ENCODE results near the gene ZNF778. TPM values are rescaled to one million over a fixed set of nuclear protein-coding genes. Genes with fewer than 3 reads are reported as not detected.

The ZNF778 gene
- total RNA-seq, 1 experiment from 2014 or later, result 16.4 TPM

DNA sequence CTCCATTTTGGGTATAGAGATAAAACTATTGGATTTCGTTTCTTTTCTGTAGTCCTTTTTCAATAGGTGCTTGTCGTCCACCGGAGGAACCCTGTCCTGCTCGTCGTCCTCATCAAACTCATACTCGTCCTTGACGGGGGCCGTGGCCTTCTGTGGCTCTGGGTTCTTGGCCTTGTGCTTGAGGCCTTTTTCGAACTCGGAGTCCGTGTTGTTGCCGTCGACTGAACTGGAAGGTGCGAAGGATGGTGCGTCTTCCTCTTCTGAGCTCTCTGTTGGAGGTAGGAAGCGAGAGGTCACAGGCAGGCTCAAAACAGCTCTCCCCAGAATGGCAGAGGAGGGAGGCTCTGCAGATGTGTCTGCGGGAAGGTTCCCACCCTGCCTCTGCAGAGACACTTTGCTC lies 67.9 kb downstream of the ZNF778 start:
- H4K8ac ChIP-seq (replicated peaks; ENCODE audit: insufficient read length, low read depth, low read length), result no peak overlapping the region
- H3K27ac Mint-ChIP-seq, result peak overlapping the region in 1 of 3 experiments; percentile 68; a peak in 1 of 7 replicates

More for the DNA sequence above, 67.9 kb downstream of the ZNF778 start:
- Histone ChIP-seq H3K9ac (ENCODE audit: extremely low read depth, insufficient read length, low read length) (no peak overlapping the region), H3K4me1 (ENCODE audit: insufficient read depth, low read length) (no peaks in the 10 kb centered on the region; the same call in 1 of the 2 replicates), H2BK15ac (ENCODE audit: low read depth, low read length) (no peak overlapping the region), H3K18ac (ENCODE audit: insufficient read length, low read depth, low read length) (no peak overlapping the region), H3K4ac (ENCODE audit: low read depth, low read length) (no peak overlapping the region), H4K5ac (ENCODE audit: insufficient read length, low read depth, low read length) (no peak overlapping the region), H3K79me1 (ENCODE audit: insufficient read depth, low read depth, low read length, poor library complexity, severe bottlenecking) (peaks cover 6% of the 10 kb centered on the region), H3K56ac (ENCODE audit: insufficient read length, low read depth, low read length) (no peak overlapping the region), H2BK20ac (ENCODE audit: low read depth, low read length, poor library complexity, severe bottlenecking) (no peak overlapping the region), H3K23ac (ENCODE audit: insufficient read length, low read depth, low read length) (no peak overlapping the region), H3K14ac (ENCODE audit: insufficient read depth, low read length) (no peak overlapping the region), H2AFZ (ENCODE audit: low read length) (no peak overlapping the region), H3T11ph (ENCODE audit: low read length) (no peak overlapping the region), H3K27me3 (ENCODE audit: insufficient read depth, low read length) (no peaks in the 10 kb centered on the region), H2BK5ac (ENCODE audit: insufficient read length, low read length) (no peak overlapping the region), H3K27ac (ENCODE audit: insufficient read length, low read depth, low read length) (no peak overlapping the region), H3K79me2 (ENCODE audit: insufficient read depth, low read length) (no peaks in the 10 kb centered on the region; the same call in 1 of the 2 replicates), H4K20me1 (ENCODE audit: control insufficient read depth, insufficient read depth, insufficient read length) (no peaks in the 10 kb centered on the region), H3K23me2 (ENCODE audit: insufficient read length, low read depth, low read length, poor library complexity, severe bottlenecking) (no peaks in the 10 kb centered on the region), H2AK5ac (ENCODE audit: insufficient read length, low read length) (no peak overlapping the region), H2BK12ac (ENCODE audit: insufficient read length, low read depth, low read length) (no peak overlapping the region), H3K4me2 (ENCODE audit: insufficient read depth, insufficient read length, low read length) (no peak overlapping the region), H2BK120ac (ENCODE audit: low read depth, low read length, poor library complexity, severe bottlenecking) (no peak overlapping the region), H3K9me3 (ENCODE audit: control insufficient read depth, low read depth, low read length) (no peaks in the 10 kb centered on the region), H4K91ac (ENCODE audit: insufficient read length, low read depth, low read length) (no peak overlapping the region)
- no peaks in the 10 kb centered on the region for H3K9me3 Mint-ChIP-seq
- TF ChIP-seq, protein P1, sequence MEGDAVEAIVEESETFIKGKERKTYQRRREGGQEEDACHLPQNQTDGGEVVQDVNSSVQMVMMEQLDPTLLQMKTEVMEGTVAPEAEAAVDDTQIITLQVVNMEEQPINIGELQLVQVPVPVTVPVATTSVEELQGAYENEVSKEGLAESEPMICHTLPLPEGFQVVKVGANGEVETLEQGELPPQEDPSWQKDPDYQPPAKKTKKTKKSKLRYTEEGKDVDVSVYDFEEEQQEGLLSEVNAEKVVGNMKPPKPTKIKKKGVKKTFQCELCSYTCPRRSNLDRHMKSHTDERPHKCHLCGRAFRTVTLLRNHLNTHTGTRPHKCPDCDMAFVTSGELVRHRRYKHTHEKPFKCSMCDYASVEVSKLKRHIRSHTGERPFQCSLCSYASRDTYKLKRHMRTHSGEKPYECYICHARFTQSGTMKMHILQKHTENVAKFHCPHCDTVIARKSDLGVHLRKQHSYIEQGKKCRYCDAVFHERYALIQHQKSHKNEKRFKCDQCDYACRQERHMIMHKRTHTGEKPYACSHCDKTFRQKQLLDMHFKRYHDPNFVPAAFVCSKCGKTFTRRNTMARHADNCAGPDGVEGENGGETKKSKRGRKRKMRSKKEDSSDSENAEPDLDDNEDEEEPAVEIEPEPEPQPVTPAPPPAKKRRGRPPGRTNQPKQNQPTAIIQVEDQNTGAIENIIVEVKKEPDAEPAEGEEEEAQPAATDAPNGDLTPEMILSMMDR (conservative IDR thresholded peaks at IDR 0.05), result no peak
- no peaks in the 10 kb centered on the region; the same call in 1 of the 2 replicates for H3K27me3 Mint-ChIP-seq (ENCODE audit: low read depth)
- WGBS (ENCODE audit: extremely low coverage, insufficient read length, low lambda C conversion rate), result no CpG with 5 or more reads among the region's 17 CpGs
- peaks cover 7 to 11% of the 10 kb centered on the region in 2 experiments for H3K4me1 Mint-ChIP-seq
- peaks cover 7 to 33% (median 22%) of the 10 kb centered on the region in 3 experiments for H3K36me3 Mint-ChIP-seq (ENCODE audit: insufficient read depth in 1 of 3, low read depth in 3 of 3)
- DNase-seq, result no peak
- H3K4me3 Mint-ChIP-seq, result no peak overlapping the region
